ENCODE measurements around the gene ART4. TPM values are rescaled to one million over a fixed set of nuclear protein-coding genes. Genes with fewer than 3 reads are reported as not detected.

Gene ART4
- total and polyA plus RNA-seq, 2 experiments from 2014 or later: 0.24 TPM; not detected in 1

DNA sequence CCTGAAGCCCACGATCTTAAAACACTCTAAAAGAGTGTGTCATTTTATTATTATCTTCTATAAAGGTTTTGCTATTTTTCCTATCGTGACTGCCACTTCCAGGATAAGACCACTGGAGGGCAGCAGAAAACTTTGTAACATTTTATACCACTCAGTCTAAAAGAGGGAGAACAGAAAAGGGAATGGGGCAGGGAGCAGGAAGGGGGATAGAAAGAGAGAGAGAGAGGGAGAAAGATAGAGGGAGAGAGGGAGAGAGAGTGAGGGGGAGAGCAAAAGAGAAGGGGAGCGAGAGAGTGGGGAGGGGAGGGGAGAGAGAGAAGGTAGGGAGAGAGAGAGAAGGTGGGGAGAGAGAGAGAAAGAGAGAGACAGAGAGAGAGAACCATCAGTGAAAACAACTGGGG, 2.0 kb upstream of the ART4 start:
- Histone ChIP-seq H3K4me3 (no peak overlapping the region), H3K4me1 (ENCODE audit: low read depth) (no peaks in the 10 kb centered on the region), H3K9me3 (ENCODE audit: low read depth) (no peaks in the 10 kb centered on the region), H3K27ac (no peak overlapping the region), H3K36me3 (no peaks in the 10 kb centered on the region), H3K27me3 (no peaks in the 10 kb centered on the region)
- peak; percentile 76 to 80 for DNase-seq (ENCODE audit: low read depth in 1 of 2, low spot score in 1 of 2)
- TF ChIP-seq, protein P1, sequence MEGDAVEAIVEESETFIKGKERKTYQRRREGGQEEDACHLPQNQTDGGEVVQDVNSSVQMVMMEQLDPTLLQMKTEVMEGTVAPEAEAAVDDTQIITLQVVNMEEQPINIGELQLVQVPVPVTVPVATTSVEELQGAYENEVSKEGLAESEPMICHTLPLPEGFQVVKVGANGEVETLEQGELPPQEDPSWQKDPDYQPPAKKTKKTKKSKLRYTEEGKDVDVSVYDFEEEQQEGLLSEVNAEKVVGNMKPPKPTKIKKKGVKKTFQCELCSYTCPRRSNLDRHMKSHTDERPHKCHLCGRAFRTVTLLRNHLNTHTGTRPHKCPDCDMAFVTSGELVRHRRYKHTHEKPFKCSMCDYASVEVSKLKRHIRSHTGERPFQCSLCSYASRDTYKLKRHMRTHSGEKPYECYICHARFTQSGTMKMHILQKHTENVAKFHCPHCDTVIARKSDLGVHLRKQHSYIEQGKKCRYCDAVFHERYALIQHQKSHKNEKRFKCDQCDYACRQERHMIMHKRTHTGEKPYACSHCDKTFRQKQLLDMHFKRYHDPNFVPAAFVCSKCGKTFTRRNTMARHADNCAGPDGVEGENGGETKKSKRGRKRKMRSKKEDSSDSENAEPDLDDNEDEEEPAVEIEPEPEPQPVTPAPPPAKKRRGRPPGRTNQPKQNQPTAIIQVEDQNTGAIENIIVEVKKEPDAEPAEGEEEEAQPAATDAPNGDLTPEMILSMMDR (IDR thresholded peaks at IDR 0.05; ENCODE audit: low read depth, low read length): peak; percentile 74

DNA sequence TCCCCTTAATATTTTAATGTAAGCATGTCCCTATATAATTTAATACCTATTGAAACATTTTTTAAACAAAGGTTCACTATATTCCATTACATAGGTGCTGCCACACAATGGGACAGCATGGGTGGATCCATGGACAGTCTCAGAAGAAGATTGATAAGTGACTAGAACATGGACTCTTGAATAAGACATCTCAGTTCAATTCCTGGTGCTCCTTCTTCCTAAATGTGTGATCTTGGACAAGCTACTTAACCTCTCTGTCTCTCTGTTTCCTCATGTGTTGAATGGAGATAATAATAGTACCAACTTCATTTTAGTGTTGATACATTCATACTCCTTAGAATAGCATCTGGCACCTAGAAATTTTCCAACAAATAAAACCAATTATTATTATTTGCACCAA, 1.1 kb upstream of the ART4 start:
- no peak for DNase-seq (ENCODE audit: low read depth in 1 of 2, low spot score in 1 of 2)
- no peak overlapping the region for H3K4me3 ChIP-seq
- no peaks in the 10 kb centered on the region for H3K27me3 ChIP-seq
- no peaks in the 10 kb centered on the region for H3K9me3 ChIP-seq (ENCODE audit: low read depth)
- TF ChIP-seq, protein P1 (IDR thresholded peaks at IDR 0.05; ENCODE audit: low read depth, low read length): no peak
- no peaks in the 10 kb centered on the region for H3K36me3 ChIP-seq
- H3K27ac ChIP-seq: no peak overlapping the region
- H3K4me1 ChIP-seq (ENCODE audit: low read depth): no peaks in the 10 kb centered on the region

DNA sequence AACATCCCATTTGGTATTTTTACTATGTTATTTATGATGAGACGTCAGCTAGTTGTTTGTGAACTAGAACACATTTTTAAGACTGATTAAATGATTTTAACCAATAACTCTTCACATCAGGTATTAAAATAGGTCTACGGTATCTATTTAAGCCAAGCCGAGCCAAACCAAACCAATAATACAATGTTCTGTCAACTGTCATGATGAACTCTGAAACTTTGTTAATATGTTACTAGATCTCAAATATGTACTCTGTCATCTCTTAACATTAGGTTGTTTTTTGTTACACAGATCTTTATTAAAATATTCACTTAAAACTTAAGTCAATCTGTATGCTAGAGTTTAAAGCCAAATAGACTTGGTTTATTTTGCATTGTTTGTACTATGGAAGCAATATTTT, 1.0 kb downstream of the ART4 start:
- no peak for DNase-seq (ENCODE audit: low read depth in 1 of 2, low spot score in 1 of 2)
- Histone ChIP-seq H3K27ac (no peak overlapping the region), H3K36me3 (no peaks in the 10 kb centered on the region), H3K27me3 (no peaks in the 10 kb centered on the region), H3K4me3 (no peak overlapping the region), H3K4me1 (ENCODE audit: low read depth) (no peaks in the 10 kb centered on the region), H3K9me3 (ENCODE audit: low read depth) (no peaks in the 10 kb centered on the region)
- TF ChIP-seq, protein P1 (IDR thresholded peaks at IDR 0.05; ENCODE audit: low read depth, low read length): no peak

DNA sequence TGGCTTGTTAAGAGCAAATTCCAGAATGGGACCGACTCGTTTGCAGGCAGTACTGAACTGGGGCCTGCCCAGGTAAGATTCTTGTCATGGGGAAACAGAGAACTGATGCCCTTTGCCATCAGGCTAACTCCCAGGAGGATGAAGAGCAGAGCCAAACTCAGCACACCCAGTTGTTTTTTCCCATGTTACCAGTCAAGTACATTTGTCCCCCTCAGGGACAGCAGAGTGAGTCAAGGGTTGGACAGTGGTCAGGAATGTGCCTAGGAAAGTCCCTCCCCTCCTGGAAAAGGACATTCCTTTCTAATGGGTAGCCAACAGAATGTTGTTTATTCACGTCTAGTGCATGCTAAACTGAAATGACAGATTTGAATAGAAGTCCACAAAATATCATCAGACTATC, 1.6 kb downstream of the ART4 start:
- Histone ChIP-seq H3K4me3 (no peak overlapping the region), H3K9me3 (ENCODE audit: low read depth) (no peaks in the 10 kb centered on the region), H3K27me3 (no peaks in the 10 kb centered on the region), H3K36me3 (no peaks in the 10 kb centered on the region), H3K4me1 (ENCODE audit: low read depth) (no peaks in the 10 kb centered on the region), H3K27ac (no peak overlapping the region)
- TF ChIP-seq, protein P1 (IDR thresholded peaks at IDR 0.05; ENCODE audit: low read depth, low read length): no peak
- peak; percentile 22 to 79 for DNase-seq (ENCODE audit: low read depth in 1 of 2, low spot score in 1 of 2)

DNA sequence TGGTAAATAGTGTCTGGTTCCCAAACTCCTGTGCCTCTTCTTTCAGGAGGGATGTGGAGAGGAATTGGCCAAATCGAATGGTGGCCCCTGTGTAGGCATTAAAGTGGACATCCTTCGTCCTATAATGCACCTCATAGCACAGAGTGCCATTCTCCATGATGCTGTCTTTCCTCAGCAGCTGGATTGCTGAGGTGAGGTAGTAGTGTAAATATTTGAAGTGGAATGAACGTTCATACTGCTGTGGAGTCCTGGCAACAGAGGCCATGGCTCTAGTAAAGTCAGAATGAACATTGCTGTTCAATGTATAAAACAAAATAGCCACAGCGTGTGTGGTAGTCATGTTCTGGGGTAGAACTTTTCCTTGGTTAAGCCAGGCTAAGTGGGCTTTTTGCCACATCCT, 2.7 kb downstream of the ART4 start:
- no peaks in the 10 kb centered on the region for H3K36me3 ChIP-seq
- H3K9me3 ChIP-seq (ENCODE audit: low read depth): no peaks in the 10 kb centered on the region
- H3K4me3 ChIP-seq: no peak overlapping the region
- no peak for DNase-seq (ENCODE audit: low read depth in 1 of 2, low spot score in 1 of 2)
- no peaks in the 10 kb centered on the region for H3K27me3 ChIP-seq
- no peak overlapping the region for H3K27ac ChIP-seq
- H3K4me1 ChIP-seq (ENCODE audit: low read depth): no peaks in the 10 kb centered on the region
- TF ChIP-seq, protein P1 (IDR thresholded peaks at IDR 0.05; ENCODE audit: low read depth, low read length): no peak

DNA sequence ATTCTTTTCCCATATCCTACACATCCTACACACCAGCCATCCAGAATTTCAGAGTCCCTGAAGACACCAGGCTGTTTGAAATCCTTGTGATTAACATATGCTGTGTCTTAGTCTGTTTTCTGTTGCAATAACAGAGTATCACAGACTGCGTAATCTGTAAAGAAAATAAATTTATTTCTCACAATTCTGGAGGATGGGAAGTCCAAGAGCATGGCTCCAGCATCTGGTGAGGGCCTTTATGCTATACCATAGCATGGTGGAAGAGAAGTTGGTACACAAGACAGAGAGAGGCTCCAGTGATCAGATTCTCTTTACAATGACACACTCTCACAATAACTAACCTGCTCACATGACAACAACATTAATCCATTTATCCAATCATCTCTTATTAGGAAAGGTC, 4.1 kb downstream of the ART4 start:
- no peak for DNase-seq (ENCODE audit: low read depth in 1 of 2, low spot score in 1 of 2)
- Histone ChIP-seq H3K27ac (no peak overlapping the region), H3K4me3 (no peak overlapping the region), H3K4me1 (ENCODE audit: low read depth) (peaks cover 10% of the 10 kb centered on the region), H3K9me3 (ENCODE audit: low read depth) (no peaks in the 10 kb centered on the region), H3K27me3 (no peaks in the 10 kb centered on the region), H3K36me3 (no peaks in the 10 kb centered on the region)
- TF ChIP-seq, protein P1 (IDR thresholded peaks at IDR 0.05; ENCODE audit: low read depth, low read length): no peak
